HCT116 (cell line): ENCODE data around the gene WWOX.

Source experiments
- EGR1 ChIP-seq: IDR thresholded peaks from 2 replicates; pipeline ENCODE4 v1.6.1; 2012; ENCODE audit warnings: low read depth
- EZH2 ChIP-seq: fragments of 200-600 bp; sonication (generic); IDR thresholded peaks from 2 replicates; pipeline ENCODE4 v1.6.1; 2017; ENCODE audit warnings: antibody characterized with exemption, mixed run types
- EZH2phosphoT487 ChIP-seq: fragments of 200-600 bp; IDR thresholded peaks from 2 replicates; pipeline ENCODE4 v1.6.1; 2018; ENCODE audit warnings: antibody characterized with exemption, borderline replicate concordance
- POLR2A ChIP-seq: IDR thresholded peaks from 2 replicates; pipeline ENCODE4 v1.7.0; 2011; ENCODE audit warnings: borderline replicate concordance; ENCODE audit not compliant: insufficient read depth, insufficient read length; ENCODE audit errors: extremely low read depth
- SIN3A ChIP-seq: IDR thresholded peaks from 2 replicates; pipeline ENCODE4 v1.6.1; 2012; ENCODE audit warnings: low read depth
- SP1 ChIP-seq: IDR thresholded peaks from 2 replicates; pipeline ENCODE4 v1.6.1; 2012; ENCODE audit warnings: low read depth
- SRF ChIP-seq: IDR thresholded peaks from 2 replicates; pipeline ENCODE4 v1.6.1; 2012; ENCODE audit warnings: low read depth
- YY1 ChIP-seq: IDR thresholded peaks from 2 replicates; pipeline ENCODE4 v1.6.1; 2011; ENCODE audit warnings: low read length, low read depth, moderate library complexity, mild to moderate bottlenecking; ENCODE audit not compliant: insufficient replicate concordance; ENCODE audit errors: extremely low read depth
- ZNF274 ChIP-seq: fragments of 200-500 bp; sonication (Bioruptor generic); IDR thresholded peaks from 2 replicates; pipeline ENCODE4 v1.6.1; 2014; ENCODE audit warnings: mild to moderate bottlenecking, low read depth, low read length, inconsistent platforms
- TF ChIP-seq, protein P1 (sequence below): IDR thresholded peaks from 2 replicates; pipeline ENCODE4 v1.6.1; 2012; ENCODE audit warnings: low read depth
- TF ChIP-seq, protein P2 (sequence below), 3 experiments: fragments of 200-600 bp in 1 of 3; sonication (generic) in 1 of 3; IDR thresholded peaks in 2 of 3; conservative IDR thresholded peaks in 1 of 3; 2 replicates each; pipeline ENCODE4 v1.5.1; 2012 to 2017; ENCODE audit warnings: low read depth in 2 of 3, low read length in 2 of 3, antibody characterized with exemption in 1 of 3, borderline replicate concordance in 1 of 3, control low read depth in 1 of 3, mild to moderate bottlenecking in 1 of 3, mixed read lengths in 1 of 3, mixed run types in 1 of 3, moderate library complexity in 1 of 3; ENCODE audit not compliant: insufficient read depth in 1 of 3
- TF ChIP-seq, protein P3 (sequence below): IDR thresholded peaks from 2 replicates; pipeline ENCODE4 v1.6.1; 2012
- TF ChIP-seq, protein P4 (sequence below): IDR thresholded peaks from 2 replicates; pipeline ENCODE4 v1.6.1; 2011; ENCODE audit warnings: mild to moderate bottlenecking, low read length, moderate library complexity; ENCODE audit not compliant: insufficient replicate concordance; ENCODE audit errors: extremely low read depth
- TF ChIP-seq, protein P5 (sequence below): IDR thresholded peaks from 2 replicates; pipeline ENCODE4 v1.6.1; 2012

DNA sequence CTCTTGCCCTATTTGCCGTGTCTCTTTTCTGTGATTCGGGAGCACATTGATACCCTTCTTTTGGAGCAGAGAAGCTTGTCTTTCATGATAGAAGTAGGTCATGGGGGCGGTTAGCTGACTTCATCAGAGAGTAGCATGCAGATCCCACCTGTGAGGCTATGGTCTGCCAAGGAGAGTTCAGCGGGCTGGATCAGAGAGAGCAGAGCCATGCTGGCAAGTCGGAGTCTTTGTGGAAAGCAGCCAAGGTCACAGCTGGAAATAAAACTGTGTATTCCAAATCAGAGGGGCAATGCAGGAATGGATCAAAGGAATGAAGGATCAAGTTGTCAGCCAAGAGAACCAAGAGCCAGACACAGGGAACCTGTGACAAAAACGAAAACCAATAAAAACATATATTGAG, 595.9 kb downstream of the WWOX start:
- TF ChIP-seq, protein P1, sequence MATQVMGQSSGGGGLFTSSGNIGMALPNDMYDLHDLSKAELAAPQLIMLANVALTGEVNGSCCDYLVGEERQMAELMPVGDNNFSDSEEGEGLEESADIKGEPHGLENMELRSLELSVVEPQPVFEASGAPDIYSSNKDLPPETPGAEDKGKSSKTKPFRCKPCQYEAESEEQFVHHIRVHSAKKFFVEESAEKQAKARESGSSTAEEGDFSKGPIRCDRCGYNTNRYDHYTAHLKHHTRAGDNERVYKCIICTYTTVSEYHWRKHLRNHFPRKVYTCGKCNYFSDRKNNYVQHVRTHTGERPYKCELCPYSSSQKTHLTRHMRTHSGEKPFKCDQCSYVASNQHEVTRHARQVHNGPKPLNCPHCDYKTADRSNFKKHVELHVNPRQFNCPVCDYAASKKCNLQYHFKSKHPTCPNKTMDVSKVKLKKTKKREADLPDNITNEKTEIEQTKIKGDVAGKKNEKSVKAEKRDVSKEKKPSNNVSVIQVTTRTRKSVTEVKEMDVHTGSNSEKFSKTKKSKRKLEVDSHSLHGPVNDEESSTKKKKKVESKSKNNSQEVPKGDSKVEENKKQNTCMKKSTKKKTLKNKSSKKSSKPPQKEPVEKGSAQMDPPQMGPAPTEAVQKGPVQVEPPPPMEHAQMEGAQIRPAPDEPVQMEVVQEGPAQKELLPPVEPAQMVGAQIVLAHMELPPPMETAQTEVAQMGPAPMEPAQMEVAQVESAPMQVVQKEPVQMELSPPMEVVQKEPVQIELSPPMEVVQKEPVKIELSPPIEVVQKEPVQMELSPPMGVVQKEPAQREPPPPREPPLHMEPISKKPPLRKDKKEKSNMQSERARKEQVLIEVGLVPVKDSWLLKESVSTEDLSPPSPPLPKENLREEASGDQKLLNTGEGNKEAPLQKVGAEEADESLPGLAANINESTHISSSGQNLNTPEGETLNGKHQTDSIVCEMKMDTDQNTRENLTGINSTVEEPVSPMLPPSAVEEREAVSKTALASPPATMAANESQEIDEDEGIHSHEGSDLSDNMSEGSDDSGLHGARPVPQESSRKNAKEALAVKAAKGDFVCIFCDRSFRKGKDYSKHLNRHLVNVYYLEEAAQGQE = no peak
- no peak for TF ChIP-seq SIN3A
- TF ChIP-seq, protein P2, sequence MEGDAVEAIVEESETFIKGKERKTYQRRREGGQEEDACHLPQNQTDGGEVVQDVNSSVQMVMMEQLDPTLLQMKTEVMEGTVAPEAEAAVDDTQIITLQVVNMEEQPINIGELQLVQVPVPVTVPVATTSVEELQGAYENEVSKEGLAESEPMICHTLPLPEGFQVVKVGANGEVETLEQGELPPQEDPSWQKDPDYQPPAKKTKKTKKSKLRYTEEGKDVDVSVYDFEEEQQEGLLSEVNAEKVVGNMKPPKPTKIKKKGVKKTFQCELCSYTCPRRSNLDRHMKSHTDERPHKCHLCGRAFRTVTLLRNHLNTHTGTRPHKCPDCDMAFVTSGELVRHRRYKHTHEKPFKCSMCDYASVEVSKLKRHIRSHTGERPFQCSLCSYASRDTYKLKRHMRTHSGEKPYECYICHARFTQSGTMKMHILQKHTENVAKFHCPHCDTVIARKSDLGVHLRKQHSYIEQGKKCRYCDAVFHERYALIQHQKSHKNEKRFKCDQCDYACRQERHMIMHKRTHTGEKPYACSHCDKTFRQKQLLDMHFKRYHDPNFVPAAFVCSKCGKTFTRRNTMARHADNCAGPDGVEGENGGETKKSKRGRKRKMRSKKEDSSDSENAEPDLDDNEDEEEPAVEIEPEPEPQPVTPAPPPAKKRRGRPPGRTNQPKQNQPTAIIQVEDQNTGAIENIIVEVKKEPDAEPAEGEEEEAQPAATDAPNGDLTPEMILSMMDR (IDR thresholded peaks at IDR 0.05 in 2 of 3, conservative IDR thresholded peaks at IDR 0.05 in 1 of 3; ENCODE audit: borderline replicate concordance in 1 of 3, insufficient read depth in 1 of 3, low read depth in 2 of 3, low read length in 2 of 3) = no peak
- no peak for TF ChIP-seq SP1
- no peak for TF ChIP-seq POLR2A
- no peak for TF ChIP-seq EZH2phosphoT487
- TF ChIP-seq, protein P3, sequence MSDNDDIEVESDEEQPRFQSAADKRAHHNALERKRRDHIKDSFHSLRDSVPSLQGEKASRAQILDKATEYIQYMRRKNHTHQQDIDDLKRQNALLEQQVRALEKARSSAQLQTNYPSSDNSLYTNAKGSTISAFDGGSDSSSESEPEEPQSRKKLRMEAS = no peak
- TF ChIP-seq EGR1 = no peak
- TF ChIP-seq ZNF274 = no peak
- no peak for TF ChIP-seq SRF
- TF ChIP-seq YY1 = no peak
- TF ChIP-seq, protein P4, sequence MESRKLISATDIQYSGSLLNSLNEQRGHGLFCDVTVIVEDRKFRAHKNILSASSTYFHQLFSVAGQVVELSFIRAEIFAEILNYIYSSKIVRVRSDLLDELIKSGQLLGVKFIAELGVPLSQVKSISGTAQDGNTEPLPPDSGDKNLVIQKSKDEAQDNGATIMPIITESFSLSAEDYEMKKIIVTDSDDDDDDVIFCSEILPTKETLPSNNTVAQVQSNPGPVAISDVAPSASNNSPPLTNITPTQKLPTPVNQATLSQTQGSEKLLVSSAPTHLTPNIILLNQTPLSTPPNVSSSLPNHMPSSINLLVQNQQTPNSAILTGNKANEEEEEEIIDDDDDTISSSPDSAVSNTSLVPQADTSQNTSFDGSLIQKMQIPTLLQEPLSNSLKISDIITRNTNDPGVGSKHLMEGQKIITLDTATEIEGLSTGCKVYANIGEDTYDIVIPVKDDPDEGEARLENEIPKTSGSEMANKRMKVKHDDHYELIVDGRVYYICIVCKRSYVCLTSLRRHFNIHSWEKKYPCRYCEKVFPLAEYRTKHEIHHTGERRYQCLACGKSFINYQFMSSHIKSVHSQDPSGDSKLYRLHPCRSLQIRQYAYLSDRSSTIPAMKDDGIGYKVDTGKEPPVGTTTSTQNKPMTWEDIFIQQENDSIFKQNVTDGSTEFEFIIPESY = no peak
- TF ChIP-seq, protein P5, sequence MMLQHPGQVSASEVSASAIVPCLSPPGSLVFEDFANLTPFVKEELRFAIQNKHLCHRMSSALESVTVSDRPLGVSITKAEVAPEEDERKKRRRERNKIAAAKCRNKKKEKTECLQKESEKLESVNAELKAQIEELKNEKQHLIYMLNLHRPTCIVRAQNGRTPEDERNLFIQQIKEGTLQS = no peak
- no peak for TF ChIP-seq EZH2
